Body of pancreas (tissue), 4 donors: ENCODE results near the gene CCND1.

Source experiments
- POLR2A ChIP-seq, 3 donors: fragments of 450-650 bp; IDR thresholded peaks; one replicate each; pipeline ENCODE4 v1.6.1; 2016; ENCODE audit warnings: antibody characterized with exemption in 3 of 3, mild to moderate bottlenecking in 2 of 3
- TF ChIP-seq, protein P1 (sequence below), 7 experiments: fragments of 450-650 bp in 4 of 7; fragments of 200-600 bp in 3 of 7; sonication (generic) in 3 of 7; IDR thresholded peaks; one replicate each; pipeline ENCODE4 v1.5.1; 2016 to 2019; ENCODE audit warnings: antibody characterized with exemption in 7 of 7

DNA sequence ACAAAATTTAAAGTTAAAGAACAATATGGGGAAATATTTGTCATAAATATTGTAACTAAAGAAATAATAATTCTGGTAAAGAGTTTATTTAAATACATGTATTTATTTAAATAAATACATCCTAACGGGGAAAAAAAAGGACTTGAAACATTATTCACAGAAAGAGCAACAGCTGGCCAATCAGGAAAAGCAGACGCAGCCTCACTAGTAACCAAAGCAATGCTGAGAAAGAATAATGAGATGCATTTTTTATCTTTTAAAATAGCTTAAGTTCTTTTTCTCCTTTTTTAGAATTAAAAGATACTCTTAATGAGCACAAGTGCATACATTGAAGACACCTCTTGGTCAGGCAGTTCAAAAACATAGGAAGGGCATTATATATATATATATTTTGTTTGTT lies 36.8 kb downstream of the CCND1 start:
- TF ChIP-seq, protein P1, sequence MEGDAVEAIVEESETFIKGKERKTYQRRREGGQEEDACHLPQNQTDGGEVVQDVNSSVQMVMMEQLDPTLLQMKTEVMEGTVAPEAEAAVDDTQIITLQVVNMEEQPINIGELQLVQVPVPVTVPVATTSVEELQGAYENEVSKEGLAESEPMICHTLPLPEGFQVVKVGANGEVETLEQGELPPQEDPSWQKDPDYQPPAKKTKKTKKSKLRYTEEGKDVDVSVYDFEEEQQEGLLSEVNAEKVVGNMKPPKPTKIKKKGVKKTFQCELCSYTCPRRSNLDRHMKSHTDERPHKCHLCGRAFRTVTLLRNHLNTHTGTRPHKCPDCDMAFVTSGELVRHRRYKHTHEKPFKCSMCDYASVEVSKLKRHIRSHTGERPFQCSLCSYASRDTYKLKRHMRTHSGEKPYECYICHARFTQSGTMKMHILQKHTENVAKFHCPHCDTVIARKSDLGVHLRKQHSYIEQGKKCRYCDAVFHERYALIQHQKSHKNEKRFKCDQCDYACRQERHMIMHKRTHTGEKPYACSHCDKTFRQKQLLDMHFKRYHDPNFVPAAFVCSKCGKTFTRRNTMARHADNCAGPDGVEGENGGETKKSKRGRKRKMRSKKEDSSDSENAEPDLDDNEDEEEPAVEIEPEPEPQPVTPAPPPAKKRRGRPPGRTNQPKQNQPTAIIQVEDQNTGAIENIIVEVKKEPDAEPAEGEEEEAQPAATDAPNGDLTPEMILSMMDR (IDR thresholded peaks at IDR 0.05): no peak
- no peak for TF ChIP-seq POLR2A (IDR thresholded peaks at IDR 0.05)
